HG03439 (cell line): ENCODE results near the gene R3HDM4.
"Not testable (repeated sequence)": the region's sequence is repeated elsewhere in the genome, so short reads cannot be mapped to it uniquely, and the experiment has no call there.

Source experiments
- ATAC-seq: cut with Tn5 transposase; IDR thresholded peaks from one replicate; pipeline ENCODE4 v1.9.1; 2021; ENCODE audit warnings: mild to moderate bottlenecking, moderate library complexity; ENCODE audit not compliant: unreplicated experiment

R3HDM4 gene

DNA sequence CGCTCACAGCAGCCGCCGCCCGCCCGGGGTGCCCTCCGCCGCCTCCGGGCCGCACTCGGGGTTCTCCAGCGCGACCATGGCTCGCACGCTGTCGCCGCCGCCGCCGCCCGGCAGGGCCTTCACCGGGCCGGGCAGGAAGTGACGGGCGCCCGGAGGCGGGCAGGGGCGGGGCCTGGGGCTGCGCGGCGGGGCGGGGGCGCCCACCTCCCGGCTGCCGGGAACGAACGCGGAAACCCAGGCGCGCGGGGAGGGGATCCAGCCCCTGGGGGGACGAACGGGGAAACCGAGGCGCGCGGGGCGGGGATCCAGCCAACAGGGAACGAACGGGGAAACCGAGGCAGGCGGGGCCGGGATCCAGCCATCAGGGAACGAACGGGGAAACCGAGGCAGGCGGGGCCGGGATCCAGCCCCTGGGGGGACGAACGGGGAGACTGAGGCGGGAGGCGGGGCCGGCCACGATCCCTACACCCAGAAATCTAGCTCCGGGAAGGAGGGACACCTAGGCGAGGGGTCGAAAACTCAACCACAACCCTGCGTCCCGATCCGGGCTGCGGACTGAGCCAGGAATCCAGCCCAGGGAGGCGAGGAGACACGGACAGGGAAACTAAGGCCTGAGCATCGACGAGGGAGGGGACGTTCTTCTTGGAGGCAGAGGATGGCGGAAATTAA lies at the start of gene R3HDM4:
Gene R3HDM4 (minus strand): TSS at position 140 of the 669 bp plus-strand sequence. CDS start 62 bp downstream, at position 78.
- peak; percentile 45 for ATAC-seq

DNA sequence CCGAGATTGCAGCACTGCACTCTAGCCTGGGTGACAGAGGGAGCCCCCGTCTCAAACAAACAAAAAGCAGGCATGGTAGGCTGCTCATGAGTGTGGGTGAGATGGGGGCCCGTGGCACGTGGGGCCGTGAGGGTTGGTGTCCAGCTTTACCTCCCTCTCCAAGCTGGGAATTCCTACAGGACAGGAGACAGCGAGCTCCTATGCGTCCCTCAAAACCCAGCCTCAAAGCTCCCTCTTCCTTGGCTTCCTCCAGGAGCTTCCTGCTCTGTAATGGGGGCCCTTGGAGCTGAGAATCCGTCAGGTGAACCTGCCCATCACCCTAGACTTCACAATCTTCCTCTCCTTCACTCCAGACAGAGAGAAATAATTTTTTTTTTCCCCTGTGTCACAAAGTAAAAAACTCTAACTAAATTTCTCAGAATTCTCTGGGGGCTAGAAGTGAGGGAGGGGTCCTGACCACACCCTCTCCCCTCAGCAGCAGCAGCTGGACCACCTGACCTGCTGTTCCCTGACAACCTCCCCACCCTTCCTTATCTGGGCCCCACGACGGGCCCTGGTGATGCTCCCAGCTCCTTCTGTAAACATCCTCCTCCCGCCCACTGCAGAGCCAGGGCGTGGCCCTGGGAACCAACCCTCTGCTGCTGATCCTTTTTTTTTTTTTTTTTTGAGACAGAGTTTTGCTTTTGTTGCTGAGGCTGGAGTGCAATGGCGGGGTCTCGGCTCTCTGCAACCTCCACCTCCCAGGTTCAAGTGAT lies 49.0 kb upstream of the R3HDM4 start:
- no peak for ATAC-seq

DNA sequence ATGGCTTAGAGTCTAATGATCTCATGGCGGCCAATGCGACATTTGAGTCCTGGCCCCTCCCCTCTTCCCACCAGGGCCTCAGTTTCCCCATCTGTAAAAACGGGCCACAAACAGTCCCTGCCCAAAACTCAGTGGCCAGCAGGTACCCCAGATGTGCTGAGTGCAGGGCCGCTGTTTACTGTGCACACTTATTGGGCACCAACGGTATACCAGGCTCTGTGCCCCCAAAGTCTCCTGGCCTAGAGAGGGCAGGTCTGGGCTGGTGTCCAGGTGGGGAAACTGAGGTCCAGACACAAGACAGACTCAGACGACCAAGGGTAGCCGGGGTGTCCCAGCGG lies 47.6 kb upstream of the R3HDM4 start:
- ATAC-seq = no peak

DNA sequence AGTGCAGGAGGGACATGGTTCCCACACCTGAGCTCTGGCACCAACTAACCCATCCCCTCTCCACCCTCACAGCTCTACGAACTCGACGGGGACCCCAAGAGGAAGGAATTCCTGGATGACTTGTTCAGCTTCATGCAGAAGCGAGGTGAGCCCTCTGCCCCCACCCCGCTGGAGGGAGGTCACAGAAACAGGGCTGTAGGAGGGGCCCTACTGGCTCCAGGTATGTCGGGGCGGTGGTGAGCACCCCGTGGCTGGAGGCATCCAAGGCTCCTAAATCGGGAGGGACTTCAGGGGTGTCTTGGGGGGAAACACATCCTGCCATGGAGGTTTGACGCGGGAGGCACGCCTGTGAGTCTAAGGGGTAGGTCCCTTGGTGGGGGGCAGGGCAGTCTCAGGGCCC lies 47.0 kb upstream of the R3HDM4 start:
- no peak for ATAC-seq

DNA sequence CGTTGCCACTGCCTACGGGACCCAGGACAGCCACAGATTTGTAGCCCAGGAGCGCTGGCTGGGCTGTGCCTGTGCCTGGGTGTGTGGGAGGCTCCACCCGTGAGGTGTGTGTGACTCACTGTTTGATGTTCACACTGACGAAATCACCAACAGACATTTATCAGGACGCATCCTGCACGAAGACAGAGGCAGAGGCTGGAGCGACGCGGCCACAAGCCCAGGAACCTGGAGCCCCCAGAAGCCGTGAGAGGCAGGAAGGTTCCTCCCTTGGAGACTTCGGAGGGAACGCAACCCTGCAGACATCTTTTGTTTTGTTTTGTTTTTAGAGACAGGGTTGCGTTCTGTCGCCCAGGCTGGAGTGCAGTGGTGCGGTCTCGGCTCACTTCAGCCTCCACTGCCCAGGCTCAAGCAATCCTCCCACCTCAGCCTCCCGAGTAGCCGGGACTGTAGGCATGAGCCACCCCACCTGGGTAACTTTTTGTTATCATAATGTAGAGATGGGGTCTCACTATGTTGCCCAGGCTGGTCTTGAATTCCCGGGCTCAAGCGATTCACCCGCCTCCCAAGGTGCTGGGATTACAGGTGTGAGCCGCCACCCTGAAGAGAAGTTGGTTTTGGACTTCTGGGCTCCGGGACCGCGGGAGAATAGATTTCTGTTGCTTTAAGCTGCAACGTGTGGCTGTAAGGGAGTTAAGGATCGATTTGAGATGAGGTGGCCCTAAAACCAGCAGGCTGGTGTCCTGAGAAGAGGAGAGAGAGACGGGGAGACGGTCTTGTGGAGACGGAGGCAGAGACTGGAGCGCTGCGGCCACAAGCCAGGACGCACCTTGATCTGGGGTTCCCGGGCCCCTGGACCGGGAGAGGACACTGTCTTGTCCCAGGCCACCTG lies 46.2 kb upstream of the R3HDM4 start:
- no peak for ATAC-seq

DNA sequence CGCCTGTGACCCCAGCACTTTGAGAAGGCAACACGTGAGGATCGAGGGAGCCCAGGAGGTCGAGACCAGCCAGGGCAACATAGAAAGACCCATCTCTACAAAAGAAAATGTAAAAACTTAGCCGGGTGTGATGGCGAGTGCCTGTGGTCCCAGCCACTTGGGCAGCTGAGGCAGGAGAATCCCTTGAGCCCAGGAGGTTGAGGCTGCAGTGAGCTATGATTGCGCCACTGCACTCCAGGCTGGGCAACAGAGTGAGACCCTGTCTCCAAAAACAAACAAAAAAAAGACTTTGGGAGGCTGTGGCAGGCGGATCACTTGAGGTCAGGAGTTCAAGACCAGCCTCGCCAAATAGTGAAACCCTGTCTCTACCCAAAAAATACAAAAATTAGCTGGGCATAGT lies 44.6 kb upstream of the R3HDM4 start:
- not testable (repeated sequence) for ATAC-seq

DNA sequence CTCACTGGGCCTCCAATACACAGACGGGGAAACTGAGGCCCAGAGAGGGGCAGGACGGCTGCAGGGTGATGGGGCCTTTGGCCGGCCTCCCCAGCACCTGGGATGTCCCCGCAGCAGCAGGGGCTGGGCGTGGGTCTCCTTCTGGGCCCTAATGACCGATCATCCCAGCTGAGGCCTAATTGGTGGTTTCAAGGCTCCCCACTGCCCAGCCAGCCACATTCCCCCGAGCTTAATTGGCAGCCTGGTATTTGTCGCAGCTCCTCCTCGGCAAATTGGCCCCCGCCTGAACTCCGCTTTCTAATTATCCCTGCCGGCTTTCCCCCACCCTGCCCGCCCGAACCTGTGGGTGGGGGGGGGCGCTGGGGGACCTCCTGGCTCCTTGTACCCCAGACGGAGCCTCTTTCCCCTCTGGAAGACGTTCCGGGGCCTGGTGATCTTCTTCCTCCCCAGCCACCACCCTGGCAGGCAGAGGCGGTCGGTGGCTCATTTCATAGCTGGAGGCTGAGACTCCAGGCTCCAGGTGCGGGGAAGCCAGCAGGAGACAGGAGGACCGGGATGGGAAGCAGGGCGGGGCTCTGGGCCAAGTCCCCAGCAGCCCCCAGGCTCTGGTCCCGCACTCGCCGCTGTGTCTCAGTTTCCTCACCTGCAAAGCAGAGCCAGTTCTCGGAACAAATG lies 43.9 kb upstream of the R3HDM4 start:
- no peak for ATAC-seq

DNA sequence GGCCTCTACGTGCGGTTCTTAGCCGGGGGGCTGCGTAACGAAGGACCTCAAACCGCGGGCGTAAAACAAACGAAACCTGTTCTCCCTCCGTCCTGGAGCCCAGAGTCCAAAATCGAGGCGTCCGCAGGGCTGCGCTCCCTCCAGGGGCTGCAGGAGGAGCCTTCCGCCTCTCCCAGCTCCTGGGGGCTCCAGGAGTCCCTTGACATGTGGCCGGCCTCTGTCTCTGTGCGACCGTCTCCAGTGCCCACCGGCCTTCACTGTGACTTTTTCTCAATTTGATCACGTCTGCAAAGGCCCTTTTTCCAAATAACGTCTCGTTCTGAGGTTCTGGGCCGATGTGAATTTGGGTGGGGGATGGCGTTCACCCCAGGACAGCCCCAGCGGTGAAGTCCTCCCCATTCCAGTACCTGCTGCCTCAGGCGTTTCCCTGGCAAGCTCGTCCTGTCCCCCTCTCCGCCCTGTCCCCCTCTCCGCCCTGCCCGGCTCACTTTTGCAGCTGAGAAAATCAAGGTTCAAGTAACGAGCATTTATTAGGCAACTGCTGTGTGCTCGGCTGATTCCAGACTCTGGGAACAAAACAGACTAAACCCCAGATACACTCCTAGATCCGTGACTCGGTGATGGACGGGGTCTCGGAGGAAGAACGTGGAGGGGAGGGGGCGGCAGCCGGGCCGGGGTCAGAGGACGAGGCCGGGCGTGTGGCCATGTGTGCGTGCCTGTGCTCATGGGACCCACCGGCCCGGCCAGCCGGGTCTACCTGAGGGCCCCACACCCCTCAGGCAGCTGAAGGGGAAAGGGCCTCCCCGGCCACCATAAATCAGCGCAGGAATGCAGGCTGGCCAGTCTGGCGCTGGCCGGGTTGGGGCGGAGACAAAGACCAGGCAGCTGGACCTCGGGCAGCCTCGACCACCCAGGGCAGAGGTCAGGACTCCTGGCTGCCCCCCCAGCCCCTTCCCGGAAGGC lies 43.1 kb upstream of the R3HDM4 start:
- ATAC-seq = no peak

DNA sequence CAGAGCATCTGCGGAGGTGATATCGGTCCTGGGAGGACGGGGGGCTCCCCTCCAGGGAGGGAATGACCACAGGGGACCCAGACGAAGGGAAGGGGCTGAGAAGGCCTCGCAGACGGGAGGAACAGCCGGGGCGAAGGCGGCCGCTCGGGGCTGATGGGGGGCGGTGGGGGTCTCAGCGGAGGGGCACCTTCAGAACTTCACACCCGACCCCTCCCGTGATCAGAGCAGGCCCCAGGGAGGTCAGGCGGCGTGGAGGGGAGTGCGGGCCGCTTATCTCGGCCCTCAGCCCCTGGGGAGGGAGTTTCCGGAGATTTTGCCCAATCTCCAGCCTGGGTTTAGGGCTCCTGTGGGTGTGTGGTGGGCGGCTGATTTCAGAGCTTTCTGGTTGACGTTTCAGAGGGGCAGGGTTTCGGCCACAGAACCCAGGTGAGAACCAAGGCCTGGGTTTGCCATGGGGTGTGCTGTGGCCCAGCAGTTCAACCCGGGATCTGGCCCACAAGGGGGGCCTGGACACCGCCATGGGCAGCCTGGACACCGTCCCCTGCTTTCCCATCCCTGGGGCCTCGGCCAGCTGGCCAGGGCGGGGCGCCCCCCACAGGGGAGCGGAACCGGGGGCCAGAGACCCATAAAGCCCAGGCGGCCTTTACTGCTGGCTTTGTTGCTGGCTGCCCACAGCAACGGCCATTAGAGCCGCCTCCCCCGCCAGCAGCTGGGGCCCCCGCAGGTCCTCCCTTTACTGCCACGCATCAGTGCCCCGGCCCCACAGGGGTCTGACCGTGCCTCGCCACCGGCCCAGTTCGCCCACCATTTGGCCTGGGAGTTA lies 41.9 kb upstream of the R3HDM4 start:
- ATAC-seq = peak; percentile 54

DNA sequence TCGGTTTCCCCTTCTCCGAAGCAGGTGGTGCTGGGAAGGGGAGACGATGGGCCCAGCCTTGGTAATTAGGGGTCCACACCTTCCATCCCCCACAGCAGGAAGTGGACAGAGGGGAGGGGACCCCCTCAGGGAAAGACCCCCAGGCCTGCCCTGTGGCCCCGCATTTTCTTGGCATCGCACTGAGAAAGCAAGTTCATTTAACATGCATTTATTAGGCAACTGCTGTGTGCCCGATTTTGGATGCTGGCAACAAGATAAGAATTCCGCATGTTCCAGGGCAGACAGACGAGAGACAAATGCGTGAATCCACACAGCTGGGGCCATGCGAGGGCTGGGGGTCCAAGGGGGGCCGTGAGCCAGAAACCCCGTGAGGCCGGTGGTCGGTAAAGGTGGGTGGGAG lies 41.3 kb upstream of the R3HDM4 start:
- no peak for ATAC-seq

DNA sequence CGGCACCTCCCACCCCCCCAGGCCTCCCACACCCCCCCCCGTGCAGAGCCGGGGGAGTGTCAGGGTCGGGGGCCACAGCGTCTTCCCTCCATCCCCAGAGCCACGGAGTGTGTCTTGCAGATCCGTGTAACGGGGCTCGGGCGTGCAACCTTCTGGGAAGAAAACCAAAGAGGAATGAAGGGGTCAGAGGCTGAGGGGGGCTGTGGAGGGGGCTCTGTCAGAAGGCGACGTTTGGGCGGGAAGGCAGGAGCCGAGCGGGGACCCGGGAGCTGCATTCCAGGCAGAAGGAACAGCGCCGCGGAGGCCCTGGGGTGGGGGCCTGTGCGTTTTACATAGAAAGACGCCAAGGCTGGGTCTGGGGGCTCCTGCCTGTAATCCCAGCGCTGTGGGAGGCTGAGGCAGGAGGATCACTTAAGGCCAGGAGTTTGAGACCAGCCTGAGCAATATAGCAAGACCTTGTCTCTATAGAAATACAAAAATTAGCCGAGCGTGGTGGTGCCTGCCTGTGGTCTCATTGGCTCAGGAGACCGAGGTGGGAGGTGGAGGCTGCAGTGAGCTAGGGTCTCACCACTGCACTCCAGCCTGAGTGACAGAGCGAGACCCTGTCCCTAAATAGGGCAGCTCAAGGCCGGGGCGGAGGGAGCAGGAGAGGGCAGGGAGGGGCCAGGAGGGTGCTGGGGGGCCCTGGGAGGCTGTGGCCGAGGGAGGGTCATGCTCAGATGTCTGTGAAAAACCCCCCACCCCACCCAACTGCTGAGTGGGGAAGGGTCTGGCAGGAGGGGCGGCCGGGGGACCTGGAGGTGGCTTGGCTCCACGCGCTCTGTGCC lies 40.6 kb upstream of the R3HDM4 start:
- ATAC-seq = no peak

DNA sequence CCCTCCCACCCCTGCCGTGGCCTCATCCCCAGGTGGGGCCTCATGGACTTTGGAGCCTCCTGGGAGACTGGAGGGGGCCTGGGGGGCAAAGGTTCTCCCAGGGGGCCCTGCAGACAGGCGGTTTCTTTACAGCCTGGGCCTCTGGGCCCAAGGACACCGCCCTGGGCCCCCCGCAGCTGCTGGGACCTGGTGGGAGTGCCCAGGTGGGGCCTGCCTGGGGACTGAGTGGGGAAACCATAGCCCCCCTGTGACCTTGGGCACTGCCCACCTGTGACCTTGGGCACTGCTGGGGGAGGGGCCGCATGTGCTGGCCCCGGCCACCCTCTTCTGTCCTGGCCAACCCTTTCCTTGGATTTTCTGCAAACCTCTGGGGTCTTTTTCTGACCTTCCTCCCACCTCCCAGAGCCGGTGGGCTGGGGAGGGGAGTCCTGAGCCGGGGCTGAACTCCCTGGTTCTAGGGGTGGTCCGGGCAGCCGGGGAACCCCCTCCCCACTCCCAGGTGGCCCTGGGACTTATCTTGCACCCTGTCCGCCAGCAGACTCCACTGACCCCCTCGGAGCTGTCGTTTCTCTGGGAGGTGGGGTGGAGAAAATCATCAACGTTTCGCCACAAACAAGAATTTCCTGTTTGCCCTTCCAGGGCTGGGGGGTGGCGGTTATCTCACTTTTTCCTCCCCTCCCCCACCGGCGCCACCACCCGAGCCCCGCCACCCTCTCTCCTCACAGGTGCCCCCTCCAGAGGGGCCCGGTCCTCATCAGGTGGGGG lies 39.8 kb upstream of the R3HDM4 start:
- no peak for ATAC-seq

DNA sequence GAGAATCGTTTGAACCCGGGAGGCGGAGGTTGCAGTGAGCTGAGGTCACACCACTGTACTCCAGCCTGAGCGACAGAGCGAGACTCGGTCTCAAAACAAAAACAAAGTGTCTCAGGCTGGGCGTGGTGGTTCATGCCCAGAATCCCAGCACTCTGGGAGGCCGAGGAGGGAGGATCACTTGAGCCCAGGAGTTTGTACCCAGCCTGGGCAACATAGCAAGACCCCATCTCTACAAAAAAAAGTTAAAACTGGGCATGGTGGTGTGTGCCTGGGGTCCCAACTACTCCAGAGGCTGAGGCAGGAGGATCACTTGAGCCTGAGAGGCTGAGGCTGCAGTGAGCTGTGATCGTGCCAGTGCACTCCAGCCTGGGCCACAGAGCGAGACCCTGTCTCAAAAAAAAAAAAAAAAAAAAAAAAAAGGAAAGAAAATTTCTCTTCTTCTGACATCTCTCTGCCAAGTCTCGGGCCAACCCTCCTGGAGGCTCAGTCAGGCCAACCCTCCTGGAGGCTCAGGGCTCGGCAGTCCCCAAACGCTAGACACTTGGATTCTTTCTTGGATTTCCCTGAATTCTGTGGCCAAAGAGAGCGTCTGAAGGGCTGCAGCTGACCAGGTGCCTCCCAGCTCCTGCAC lies 39.1 kb upstream of the R3HDM4 start:
- ATAC-seq = no peak

DNA sequence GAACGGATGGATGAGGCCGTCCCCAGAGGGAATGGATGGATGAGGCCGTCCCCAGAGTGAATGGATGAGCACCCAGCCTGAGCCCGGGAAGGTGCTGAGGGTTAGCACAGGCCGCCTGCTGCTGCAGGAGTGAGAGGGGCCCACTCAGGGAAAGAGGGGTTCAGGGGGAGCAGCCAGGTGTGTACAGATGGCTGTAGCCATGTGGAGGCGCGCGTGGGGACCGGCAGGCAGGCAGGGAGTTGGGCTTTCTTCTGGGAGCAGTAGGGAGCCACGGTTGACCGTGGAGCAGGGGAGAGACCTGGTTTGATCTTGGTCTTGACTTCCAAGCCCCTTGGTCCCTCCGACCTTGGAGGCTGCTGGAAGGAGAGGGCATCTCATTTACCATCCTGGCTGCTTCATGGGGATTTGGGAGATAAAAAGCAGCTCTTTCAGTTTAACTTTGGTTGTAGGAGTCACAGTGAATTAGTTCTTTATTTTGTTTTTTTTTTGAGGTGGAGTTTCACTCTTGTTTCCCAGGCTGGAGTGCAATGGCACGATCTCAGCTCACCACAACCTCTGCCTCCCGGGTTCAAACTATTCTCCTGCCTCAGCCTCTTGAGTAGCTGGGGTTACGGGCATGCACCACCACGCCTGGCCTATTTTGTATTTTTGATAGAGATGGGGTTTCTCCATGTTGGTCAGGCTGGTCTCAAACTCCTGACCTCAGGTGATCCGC lies 37.5 kb upstream of the R3HDM4 start:
- no peak for ATAC-seq

DNA sequence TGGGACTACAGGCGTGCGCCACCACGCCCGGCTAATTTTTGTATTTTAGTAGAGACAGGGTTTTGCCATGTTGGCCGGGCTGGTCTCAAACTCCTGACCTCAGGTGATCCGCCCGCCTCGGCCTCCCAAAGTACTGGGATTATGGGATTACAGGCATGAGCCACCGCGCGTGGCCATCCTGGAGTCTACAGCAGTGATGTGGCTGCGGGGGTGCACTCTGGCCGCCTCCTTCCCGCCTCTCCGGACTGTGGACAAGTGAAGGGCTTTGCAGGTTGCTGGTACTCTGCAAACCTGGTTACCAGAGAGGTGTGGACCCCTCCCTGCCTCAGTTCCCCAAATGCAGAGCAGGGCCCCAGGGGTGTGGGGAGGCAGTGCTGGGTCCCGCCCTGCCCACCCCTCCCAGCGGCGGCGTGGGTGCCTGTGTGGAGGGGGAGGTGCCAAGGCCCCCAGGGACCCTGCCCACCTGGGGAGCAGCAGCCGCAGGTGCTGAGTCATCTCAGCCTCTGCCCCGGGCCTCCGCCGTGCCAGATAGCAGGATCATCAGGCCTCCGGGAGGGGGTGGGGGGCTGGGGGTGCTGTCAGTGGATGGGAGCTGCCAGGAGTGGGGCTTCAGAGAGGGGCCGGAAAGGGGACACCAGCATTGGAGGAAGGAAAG lies 36.0 kb upstream of the R3HDM4 start:
- ATAC-seq = no peak
